ENCODE measurements around the gene RRAD. TPM values are rescaled to one million over a fixed set of nuclear protein-coding genes. Genes with fewer than 3 reads are reported as not detected.

Gene RRAD
- total and polyA plus RNA-seq, 4 donors, result 0.14 to 0.61 (median 0.54) TPM

DNA sequence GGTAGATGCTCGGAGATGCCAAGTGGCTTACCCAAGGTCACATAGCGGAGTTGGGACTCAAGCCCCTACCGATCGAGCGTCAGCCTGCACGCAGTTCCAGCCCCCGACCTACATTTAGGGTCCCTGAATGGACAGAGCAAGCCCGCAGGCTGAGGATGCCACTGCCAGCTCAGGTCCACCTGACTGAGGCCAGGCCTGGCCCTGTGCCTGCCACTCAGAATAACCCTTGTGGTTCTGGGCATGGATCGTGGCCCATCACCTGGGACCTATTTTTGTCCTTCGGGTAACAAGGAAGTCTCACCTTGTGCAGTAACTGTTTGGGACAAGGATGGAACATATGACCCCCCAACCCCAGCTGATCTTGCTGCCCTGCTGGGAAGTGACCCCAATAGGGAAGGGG, 23.7 kb downstream of the RRAD start:
- peaks cover 6 to 22% (median 17%) of the 10 kb centered on the region in 4 donors for H3K4me1 ChIP-seq (ENCODE audit: control insufficient read depth in 4 of 4, insufficient read depth in 4 of 4, low read length in 3 of 4)

More for the DNA sequence above, 23.7 kb downstream of the RRAD start:
- Histone ChIP-seq H3K9ac (ENCODE audit: low read depth in 1 of 2, low read length in 2 of 2) (no peak overlapping the region), H3K27me3 (ENCODE audit: control insufficient read depth in 4 of 4, insufficient read depth in 4 of 4, low read length in 3 of 4) (no peaks in the 10 kb centered on the region), H3K4me3 (ENCODE audit: low read depth in 1 of 3, low read length in 3 of 3) (no peak overlapping the region), H3K36me3 (ENCODE audit: control insufficient read depth in 4 of 4, insufficient read depth in 3 of 4, low read depth in 1 of 4, low read length in 3 of 4) (no peaks in the 10 kb centered on the region), H3K27ac (ENCODE audit: low read depth in 1 of 2, low read length in 2 of 2) (no peak overlapping the region), H3K9me3 (ENCODE audit: control insufficient read depth in 4 of 4, low read length in 3 of 4) (no peaks in the 10 kb centered on the region)
- 86% methylated on average over 10 of the region's 10 CpGs for WGBS
- TF ChIP-seq YY1 (IDR thresholded peaks at IDR 0.05), result no peak
- TF ChIP-seq, protein P1, sequence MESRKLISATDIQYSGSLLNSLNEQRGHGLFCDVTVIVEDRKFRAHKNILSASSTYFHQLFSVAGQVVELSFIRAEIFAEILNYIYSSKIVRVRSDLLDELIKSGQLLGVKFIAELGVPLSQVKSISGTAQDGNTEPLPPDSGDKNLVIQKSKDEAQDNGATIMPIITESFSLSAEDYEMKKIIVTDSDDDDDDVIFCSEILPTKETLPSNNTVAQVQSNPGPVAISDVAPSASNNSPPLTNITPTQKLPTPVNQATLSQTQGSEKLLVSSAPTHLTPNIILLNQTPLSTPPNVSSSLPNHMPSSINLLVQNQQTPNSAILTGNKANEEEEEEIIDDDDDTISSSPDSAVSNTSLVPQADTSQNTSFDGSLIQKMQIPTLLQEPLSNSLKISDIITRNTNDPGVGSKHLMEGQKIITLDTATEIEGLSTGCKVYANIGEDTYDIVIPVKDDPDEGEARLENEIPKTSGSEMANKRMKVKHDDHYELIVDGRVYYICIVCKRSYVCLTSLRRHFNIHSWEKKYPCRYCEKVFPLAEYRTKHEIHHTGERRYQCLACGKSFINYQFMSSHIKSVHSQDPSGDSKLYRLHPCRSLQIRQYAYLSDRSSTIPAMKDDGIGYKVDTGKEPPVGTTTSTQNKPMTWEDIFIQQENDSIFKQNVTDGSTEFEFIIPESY (IDR thresholded peaks at IDR 0.05), result no peak
- no peak for TF ChIP-seq HNF4G (IDR thresholded peaks at IDR 0.05)
- TF ChIP-seq SP1 (IDR thresholded peaks at IDR 0.05), result no peak
- no peak for TF ChIP-seq RAD21 (IDR thresholded peaks at IDR 0.05)
- no peak for TF ChIP-seq EGR1 (IDR thresholded peaks at IDR 0.05; ENCODE audit: low read depth in 2 of 2)
- TF ChIP-seq NR2F2 (IDR thresholded peaks at IDR 0.05), result no peak
- TF ChIP-seq, protein P2, sequence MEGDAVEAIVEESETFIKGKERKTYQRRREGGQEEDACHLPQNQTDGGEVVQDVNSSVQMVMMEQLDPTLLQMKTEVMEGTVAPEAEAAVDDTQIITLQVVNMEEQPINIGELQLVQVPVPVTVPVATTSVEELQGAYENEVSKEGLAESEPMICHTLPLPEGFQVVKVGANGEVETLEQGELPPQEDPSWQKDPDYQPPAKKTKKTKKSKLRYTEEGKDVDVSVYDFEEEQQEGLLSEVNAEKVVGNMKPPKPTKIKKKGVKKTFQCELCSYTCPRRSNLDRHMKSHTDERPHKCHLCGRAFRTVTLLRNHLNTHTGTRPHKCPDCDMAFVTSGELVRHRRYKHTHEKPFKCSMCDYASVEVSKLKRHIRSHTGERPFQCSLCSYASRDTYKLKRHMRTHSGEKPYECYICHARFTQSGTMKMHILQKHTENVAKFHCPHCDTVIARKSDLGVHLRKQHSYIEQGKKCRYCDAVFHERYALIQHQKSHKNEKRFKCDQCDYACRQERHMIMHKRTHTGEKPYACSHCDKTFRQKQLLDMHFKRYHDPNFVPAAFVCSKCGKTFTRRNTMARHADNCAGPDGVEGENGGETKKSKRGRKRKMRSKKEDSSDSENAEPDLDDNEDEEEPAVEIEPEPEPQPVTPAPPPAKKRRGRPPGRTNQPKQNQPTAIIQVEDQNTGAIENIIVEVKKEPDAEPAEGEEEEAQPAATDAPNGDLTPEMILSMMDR (IDR thresholded peaks at IDR 0.05; ENCODE audit: low read depth, low read length, missing input control), result no peak
- TF ChIP-seq, protein P3, sequence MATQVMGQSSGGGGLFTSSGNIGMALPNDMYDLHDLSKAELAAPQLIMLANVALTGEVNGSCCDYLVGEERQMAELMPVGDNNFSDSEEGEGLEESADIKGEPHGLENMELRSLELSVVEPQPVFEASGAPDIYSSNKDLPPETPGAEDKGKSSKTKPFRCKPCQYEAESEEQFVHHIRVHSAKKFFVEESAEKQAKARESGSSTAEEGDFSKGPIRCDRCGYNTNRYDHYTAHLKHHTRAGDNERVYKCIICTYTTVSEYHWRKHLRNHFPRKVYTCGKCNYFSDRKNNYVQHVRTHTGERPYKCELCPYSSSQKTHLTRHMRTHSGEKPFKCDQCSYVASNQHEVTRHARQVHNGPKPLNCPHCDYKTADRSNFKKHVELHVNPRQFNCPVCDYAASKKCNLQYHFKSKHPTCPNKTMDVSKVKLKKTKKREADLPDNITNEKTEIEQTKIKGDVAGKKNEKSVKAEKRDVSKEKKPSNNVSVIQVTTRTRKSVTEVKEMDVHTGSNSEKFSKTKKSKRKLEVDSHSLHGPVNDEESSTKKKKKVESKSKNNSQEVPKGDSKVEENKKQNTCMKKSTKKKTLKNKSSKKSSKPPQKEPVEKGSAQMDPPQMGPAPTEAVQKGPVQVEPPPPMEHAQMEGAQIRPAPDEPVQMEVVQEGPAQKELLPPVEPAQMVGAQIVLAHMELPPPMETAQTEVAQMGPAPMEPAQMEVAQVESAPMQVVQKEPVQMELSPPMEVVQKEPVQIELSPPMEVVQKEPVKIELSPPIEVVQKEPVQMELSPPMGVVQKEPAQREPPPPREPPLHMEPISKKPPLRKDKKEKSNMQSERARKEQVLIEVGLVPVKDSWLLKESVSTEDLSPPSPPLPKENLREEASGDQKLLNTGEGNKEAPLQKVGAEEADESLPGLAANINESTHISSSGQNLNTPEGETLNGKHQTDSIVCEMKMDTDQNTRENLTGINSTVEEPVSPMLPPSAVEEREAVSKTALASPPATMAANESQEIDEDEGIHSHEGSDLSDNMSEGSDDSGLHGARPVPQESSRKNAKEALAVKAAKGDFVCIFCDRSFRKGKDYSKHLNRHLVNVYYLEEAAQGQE (IDR thresholded peaks at IDR 0.05), result no peak
- TF ChIP-seq ATF3 (IDR thresholded peaks at IDR 0.05), result no peak
- no peak for TF ChIP-seq FOXA2 (IDR thresholded peaks at IDR 0.05)
- no peak for TF ChIP-seq JUND (IDR thresholded peaks at IDR 0.05)
- no peak for TF ChIP-seq FOXA1 (IDR thresholded peaks at IDR 0.05)
- no peak for TF ChIP-seq RXRA (IDR thresholded peaks at IDR 0.05)
- TF ChIP-seq HNF4A (conservative IDR thresholded peaks at IDR 0.05), result no peak
- no peak for TF ChIP-seq TAF1 (conservative IDR thresholded peaks at IDR 0.05)
- TF ChIP-seq, protein P4, sequence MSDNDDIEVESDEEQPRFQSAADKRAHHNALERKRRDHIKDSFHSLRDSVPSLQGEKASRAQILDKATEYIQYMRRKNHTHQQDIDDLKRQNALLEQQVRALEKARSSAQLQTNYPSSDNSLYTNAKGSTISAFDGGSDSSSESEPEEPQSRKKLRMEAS (IDR thresholded peaks at IDR 0.05), result no peak
- TF ChIP-seq GABPA (IDR thresholded peaks at IDR 0.05 in 1 of 2, conservative IDR thresholded peaks at IDR 0.05 in 1 of 2), result no peak
- no peak for DNase-seq (ENCODE audit: low spot score)

Data from liver (tissue), 9 donors.